ENCODE data around the gene RRM2.

GRCh38 chr2:10125842-10126631, 3.5 kb downstream of the RRM2 start:
- no peak for TF ChIP-seq GATA3 (IDR thresholded peaks at IDR 0.05; ENCODE audit: low read depth, low read length)
- TF ChIP-seq GATA2 (IDR thresholded peaks at IDR 0.05; ENCODE audit: low read depth, low read length) = no peak
